HG02588 (cell line): ENCODE data around the gene NF1.
"Not testable (repeated sequence)": the region's sequence is repeated elsewhere in the genome, so short reads cannot be mapped to it uniquely, and the experiment has no call there.

Source experiments
- ATAC-seq: cut with Tn5 transposase; IDR thresholded peaks from one replicate; pipeline ENCODE4 v1.9.1; 2021; ENCODE audit warnings: mild to moderate bottlenecking, moderate library complexity; ENCODE audit not compliant: unreplicated experiment

NF1 gene

DNA sequence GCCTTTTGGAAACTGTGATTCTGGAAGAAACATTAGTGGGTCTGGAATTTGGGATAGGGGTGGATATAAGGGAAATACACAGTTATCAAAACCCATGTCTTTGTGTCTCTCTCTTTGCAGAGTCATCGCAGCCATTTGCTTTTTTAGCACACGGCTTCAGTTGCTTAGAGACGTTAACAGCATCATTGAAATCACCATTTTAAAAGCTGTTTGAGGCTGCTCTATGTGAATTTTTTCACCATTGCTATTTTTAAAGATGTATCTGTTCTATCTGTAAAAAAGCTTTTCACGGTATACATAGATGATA, 155.0 kb downstream of the NF1 start:
- no peak for ATAC-seq

DNA sequence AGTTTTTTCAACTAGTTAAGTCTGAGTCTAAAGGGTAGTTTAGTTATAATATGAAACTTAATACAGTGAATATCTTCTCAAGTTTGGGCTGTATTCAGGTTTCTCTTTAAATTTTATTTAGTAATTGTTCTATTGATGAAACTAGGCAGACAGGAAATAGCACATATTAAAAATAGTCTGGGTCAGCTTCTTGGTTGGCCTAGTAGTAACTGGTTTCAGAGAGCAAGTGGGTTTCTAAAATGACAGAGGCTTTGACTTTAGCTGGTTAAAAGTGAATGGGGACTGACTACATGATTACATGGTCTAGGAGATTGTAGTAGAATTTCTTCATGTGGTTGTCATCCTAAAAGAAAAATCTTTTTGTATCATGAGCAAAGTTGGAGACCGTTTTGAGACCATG, 155.5 kb downstream of the NF1 start:
- no peak for ATAC-seq

DNA sequence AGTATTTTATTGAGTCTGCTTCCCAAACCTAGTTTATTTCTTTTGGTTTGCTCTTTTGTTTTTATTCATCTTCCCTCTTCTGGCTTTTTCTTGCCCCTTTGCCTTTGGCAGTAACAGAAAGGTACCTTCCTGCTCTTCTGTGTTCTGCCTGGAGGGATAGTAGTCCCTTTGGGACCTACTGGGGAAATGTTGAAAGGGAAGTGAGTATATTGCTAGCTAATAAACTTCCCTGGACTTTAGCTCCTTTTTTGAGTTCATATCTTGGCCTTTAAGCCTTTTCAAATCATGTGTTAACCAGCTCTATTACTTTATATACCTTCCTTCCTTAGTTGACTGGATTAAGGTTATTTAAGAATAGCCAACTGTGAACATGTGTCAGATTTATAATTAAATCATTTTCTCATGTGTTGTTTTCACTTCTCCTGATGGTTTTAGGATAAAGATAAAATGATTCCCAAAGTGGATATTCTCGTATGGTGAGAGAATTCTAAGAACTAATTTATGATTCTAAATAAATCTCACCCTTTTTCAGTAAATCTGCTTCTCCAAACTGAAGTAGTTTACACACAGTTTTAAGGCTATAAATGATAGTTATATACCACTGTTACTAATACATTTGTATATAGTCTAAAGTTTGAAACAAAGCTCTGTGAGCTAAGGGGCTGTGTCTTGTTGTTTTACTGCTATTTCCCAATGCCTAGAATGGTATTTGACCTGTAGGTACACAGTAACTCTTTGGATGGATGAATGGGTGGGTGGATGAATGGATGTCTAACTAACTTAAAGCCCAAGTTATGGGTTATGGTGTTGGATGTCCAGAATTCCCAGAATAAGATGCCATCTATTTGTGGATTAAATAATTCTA, 156.6 kb downstream of the NF1 start:
- ATAC-seq = no peak

DNA sequence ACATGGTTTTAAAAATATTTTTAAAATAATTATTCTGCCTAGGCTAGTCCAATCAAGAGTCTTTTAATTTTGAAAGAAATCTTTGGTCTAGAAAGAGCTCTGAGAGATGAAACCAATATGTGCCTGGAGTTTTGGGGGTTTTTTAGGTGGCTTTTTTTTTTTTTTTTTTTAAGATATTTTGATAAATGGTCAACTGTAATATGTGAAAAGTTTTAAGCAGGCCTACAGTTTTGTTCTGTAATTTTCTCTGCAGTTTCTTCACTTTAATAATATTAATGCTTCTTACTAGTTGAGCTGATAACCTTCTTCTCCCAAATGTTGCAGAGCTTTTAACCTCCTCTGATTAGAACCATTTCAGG, 157.2 kb downstream of the NF1 start:
- ATAC-seq = no peak

DNA sequence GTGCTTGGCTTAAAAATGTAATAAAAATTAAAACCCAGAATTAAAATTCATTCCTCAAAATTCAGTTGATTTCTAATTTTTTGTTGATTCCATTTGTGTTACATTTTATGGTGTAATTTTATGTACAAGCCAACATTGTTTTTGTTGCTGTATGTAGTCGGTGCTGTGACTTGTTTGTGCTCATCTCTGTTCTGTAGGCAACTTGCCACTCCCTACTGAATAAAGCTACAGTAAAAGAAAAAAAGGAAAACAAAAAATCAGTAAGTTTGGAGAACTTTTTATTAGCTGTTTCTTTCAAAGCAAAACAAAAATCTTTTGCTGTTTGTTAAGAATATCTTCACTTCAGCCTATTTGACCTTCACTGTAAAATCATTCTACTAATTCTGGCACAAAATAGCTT, 158.0 kb downstream of the NF1 start:
- ATAC-seq = no peak

DNA sequence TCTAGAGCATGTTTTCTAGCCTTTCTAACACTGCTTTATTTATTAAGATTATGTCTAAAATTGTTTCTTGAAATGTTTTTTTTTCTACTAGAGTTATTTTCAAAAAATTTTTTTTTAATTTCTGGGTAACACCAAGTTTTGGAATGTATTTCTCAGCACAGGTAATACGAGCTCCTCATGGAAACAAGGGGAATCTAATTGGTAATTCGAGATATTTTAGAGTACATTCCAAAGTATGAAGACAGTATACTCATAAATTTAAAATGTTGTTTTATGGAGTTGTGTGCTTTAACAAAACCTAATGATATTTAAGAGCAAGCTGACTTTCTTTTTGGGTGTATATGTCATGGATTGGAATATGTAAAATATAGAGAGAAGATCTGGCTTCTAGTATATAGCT, 159.9 kb downstream of the NF1 start:
- ATAC-seq = no peak

DNA sequence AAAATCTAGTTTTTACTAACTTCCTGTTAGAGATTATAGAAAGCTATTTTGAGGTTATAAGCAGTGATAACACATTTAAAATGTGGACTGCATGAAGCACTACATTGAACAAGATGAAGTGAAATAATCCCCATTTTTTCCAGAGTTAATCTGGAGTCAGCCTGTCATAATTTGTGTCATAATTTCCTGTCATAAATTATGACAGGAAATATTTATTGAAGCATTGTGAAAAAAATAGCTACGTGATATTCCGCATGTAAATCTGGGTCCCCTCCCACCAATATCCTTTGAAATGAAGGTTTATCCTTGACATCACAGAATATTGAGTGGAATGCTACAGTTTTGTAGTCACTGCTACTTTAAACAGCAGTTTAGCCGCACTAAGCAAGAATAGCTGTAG, 162.2 kb downstream of the NF1 start:
- no peak for ATAC-seq

DNA sequence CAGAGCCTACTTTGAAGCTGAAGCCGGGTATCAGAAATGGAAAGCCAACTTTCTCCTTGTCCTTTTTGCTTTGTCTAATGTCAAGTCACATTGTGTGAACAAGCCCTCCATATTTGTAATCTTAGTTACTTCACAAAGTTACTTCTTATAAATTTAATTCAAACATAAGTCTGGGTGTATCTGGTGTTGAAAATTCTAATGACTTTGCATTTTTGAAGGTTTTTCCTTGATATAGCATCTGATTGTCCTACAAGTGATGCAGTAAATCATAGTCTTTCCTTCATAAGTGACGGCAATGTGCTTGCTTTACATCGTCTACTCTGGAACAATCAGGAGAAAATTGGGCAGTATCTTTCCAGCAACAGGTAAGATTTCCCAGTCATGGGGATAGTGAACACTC, 165.4 kb downstream of the NF1 start:
- ATAC-seq = no peak

DNA sequence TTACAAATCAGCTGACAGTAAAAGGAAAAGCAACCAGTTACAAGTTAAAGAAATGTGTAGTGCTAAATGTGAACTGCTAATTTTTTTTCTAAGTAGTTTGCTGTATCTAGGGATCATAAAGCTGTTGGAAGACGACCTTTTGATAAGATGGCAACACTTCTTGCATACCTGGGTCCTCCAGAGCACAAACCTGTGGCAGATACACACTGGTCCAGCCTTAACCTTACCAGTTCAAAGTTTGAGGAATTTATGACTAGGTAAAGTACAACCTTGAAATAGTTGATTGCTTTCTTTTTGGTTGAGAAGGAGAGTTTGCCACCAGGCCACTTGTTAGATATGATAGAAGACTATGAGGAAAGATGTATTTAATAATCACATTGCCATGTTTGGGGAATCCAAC, 166.8 kb downstream of the NF1 start:
- no peak for ATAC-seq

DNA sequence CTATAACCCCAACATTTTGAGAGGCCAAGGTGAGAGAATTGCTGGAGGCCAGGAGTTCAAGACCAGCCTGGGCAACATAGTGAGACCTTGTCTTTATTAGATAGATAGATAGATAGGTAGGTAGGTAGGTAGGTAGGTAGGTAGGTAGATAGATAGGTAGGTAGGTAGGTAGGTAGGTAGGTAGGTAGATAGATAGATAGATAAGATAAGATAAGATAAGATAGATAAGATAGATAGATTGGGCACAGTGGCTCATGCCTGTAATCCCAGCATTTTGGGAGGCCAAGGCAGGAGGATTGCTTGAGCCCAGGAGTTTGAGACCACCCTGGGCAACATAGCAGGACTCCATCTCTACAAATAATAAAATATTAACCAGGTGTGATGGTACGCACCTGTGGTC, 168.1 kb downstream of the NF1 start:
- ATAC-seq = not testable (repeated sequence)

DNA sequence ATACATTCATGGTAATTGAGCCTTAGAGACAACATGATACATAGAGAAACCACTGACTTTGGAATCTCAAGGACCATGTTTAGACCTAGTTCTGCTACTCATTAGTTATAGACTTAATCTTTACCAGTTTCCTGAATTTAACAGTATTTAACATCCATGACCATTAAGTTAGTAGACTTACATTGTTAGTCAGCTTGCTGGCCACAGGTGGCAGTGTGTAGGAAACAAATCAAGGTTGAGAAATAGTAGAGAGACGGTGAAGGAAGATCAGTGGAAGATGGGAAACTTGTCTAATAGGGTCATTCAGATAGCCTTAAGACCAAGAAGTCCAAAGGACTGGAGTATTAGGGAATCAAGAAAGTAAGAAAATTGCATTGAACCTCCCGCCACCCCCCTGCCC, 171.3 kb downstream of the NF1 start:
- ATAC-seq = no peak

DNA sequence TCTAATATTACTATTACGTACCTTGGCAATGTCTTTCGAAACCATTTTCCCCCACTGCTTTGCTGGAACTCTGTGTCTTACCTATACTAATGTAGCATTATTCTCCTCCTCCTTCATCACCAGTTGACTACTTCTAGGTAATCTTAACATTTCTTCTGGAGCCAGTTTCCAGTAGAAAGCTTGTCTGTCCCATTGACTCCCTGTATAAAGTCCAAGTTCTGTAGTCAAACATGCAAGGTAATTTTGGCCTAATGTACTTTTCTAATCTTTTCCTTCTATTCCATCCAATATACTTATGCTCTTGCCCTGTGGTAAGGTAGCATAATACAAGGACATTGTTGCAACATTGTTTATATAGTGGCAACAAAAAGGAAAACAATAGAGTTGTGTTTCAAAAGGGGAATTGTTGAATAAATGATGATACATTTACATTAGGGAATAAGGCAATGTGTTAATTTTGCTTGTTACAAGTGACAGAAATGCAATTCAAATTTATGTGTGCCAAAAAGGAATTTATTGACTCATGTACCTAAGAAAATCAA, 174.3 kb downstream of the NF1 start:
- ATAC-seq = no peak

DNA sequence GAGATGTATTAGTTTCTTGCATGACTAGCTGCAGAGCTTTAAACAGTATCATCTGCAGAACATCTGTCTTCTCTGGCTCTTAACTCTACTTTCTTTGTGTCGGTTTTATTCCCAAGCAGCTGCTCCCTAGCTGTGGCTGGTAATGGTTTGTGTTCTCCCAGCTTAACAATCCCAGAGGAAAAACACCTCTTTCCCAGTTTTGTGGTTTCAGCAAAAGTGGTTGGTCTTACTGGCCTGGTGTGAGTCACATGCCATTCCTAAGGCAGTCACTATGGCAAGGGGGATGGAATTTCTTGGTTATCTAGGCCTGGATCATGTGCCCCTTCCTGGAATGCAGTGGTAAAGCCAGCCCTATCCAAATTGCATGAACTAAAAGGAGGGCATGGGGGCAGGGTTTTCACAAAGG, 174.8 kb downstream of the NF1 start:
- ATAC-seq = no peak

DNA sequence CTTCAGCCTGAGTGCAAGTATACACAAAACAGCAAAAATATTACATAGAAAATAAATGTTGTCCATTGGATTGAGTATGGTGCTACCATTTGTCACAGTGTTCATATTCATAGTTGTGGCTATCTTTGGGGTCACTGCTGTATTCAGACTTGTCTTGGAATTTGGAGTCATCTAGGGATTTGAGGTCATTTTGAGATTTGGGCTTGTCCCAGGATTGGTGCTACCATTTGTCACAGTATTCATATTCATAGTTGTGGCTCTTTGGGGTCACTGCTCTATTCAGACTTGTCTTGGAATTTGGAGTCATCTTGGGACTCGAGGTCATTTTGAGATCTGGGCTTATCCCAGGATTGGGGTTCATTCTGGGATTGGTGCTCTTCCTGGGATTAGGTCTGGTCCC, 177.5 kb downstream of the NF1 start:
- no peak for ATAC-seq

DNA sequence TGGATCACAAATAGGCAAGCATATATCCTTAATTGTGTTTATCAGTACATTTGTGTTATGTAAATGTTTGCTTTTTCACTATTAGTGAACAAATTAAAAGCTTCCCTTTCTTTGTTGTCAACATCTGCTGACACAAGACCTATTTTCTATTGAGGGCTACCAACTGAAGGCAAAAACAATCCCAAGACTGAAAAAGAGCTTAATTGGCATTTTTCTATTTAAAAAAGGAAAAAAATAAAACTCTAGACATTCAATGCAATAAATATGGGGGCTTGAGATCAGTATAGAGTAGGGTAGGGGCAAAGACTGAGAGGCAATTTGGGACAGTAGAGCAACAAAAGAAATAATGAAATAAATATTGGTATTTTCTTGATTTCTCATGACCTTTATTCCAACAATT, 178.0 kb downstream of the NF1 start:
- ATAC-seq = no peak

DNA sequence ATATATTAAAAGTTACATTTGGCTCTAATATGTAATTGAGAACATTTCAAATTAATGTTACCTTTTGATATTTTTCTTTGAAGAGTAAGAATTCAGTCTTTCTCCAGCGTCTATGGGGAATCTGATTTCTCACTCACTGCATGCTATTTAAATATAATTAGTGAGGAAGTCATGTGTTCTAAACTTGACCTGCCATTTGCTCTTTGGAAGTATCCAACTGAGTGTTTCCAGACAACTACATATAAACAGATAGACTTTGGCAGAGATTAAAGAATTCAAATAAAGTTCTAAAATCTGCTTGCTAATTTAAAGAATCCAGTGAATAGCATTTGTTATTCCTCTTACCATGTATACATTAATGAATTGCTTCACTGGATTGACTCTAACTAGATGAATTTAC, 178.7 kb downstream of the NF1 start:
- no peak for ATAC-seq

DNA sequence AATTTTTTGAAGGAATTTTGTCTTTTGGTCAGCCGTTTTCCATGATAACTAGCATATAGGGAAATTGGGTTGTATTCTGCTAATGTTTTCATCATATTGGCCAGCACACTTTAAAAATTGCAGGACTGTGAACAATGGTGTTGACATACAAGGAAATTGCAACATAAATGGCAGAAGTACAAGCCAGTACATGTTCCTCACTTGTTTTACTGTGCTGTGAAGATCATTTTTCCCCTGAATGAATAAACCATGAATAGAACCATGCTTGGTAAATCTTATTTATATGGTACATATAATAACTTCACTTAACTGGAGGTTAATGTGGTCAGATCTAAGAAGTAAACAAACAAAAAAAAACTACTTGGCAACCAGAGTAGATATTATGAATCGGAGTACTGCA, 179.5 kb downstream of the NF1 start:
- ATAC-seq = no peak

DNA sequence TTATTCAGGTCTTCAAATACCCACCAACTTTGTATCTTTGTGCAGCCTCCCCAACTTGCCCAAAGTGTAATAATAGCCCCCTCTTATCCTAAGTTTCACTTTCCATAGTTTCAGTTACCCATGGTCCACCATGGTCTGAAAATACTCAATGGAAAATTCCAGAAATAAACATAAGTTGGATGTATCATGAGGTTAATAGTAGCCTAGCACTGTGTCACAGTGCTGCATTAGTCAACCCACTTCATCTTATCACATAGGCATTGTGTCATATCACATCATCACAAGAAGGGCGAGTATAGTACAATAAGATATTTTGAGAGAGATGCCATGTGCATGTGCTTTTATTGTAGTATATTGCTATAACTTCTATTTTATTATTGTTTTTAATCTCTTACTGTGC, 180.3 kb downstream of the NF1 start:
- ATAC-seq = no peak

DNA sequence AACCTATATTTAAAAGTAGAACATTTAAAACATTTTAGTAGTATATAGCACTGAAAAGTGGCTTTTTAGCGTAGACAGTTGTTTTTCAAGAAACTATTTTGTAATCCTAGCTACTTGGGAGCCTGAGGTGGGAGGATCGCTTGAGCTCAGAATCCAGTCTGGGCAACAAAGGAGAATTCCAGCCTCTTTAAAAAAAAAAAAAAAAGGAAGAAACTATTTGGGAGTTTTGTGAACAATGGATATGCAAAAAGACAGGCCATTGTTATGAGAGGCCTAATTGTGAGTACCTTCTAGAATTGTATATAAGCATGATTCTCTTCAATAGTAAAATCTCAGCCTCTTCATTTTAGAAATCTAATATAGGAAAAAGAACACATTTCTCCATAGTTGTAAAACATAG, 184.6 kb downstream of the NF1 start:
- ATAC-seq = no peak

DNA sequence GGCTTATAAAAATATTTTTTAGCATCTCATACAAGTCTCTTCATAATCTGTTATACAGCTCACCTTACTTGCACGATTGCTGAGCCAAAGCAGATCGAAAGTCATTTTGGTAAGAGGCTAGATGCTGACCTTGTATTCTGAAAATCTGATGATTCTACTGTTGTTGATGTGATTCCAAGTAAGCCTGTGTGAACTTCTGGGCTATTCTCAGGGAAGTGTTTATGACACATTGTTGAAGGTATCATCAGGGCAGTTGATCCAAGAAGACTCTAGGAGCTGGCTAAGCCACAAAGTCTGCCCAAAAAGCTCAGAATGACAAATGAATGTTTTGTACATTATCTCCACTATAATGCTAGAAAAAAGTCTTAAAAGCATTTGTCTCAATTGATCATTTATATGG, 186.3 kb downstream of the NF1 start:
- ATAC-seq = no peak

DNA sequence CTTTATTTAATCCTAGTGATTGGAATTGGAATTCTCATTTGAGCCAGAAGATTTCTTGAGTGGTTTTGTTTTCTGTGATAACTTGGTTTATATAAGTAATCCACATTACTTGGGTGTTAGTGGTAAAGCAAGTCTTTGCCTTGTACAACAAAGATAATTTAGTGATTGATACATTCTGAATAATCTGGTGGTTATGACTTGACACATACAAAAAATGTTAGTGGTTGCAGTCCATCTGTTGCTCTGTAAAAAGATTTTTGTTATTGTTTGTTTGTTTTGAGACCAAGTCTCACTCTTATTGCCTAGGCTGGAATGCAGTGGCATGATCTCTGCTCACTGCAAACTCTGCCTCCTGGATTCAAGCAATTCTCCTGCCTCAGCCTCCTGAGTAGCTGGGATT, 189.1 kb downstream of the NF1 start:
- ATAC-seq = no peak

DNA sequence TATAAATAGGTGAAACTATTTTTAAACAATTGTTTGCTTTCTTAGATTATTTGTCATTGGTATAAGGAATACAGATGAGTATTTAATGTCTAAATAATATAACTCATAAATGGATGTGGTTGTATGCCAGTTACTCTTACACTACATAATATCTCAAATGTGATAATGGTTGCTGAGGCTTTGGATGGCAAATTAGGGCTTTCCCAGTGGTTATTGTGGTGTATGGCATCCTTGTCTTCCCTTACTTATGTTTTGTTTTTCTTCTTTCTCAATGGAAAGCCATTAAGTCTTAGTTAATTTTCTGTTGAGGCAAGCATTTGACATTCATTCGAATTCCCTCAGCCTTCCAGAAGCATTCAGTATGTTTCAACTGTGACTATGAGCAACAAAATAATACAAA, 191.8 kb downstream of the NF1 start:
- ATAC-seq = no peak

DNA sequence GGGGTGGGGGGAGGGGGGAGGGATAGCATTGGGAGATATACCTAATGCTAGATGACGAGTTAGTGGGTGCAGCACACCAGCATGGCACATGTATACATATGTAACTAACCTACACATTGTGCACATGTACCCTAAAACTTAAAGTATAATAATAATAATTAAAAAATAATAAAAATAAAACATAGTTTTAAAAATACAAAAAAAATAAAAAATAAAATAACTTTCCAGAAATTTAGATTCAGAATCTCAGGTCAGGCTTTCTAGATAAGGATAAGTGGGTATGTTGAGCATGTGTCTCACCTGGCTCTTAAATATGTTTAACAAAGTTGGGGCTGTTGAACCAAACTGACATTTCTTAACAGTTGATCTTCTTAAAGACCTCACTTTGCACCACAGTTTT, 193.2 kb downstream of the NF1 start:
- not testable (repeated sequence) for ATAC-seq
